CD4-positive, CD25-positive, alpha-beta regulatory T cell (primary cell): ENCODE data around the gene NET1. TPM values are rescaled to one million over a fixed set of nuclear protein-coding genes. Genes with fewer than 3 reads are reported as not detected.

ENCODE experiments used
- ATAC-seq, 2 donors: fragments of 150-1000 bp; cut with Tn5 transposase; one replicate each; pipeline ENCODE4 v1.10.0; 2021; ENCODE audit warnings: low read depth in 2 of 2, moderate number of reproducible peaks in 2 of 2, moderate library complexity in 1 of 2
- DNase-seq, 3 donors: peaks; one replicate each; pipeline versions ENCODE4 v3.0.0 to v3.0.0-alpha.2; 2012 to 2022; ENCODE audit warnings: mixed read lengths in 1 of 3
- H3K27ac ChIP-seq: one replicate; pipeline ENCODE4 v1.7.0; 2013; ENCODE audit warnings: mild to moderate bottlenecking, low read length; ENCODE audit not compliant: insufficient read depth, poor library complexity, severe bottlenecking
- H3K27me3 ChIP-seq: one replicate; pipeline ENCODE4 v1.7.0; 2013; ENCODE audit warnings: low read length; ENCODE audit not compliant: control insufficient read depth, insufficient read depth
- H3K36me3 ChIP-seq: one replicate; pipeline ENCODE4 v1.7.0; 2013; ENCODE audit warnings: mild to moderate bottlenecking, low read length, moderate library complexity; ENCODE audit not compliant: control insufficient read depth, insufficient read depth
- H3K4me1 ChIP-seq: 2 replicates; pipeline ENCODE4 v1.7.0; 2013; ENCODE audit warnings: mild to moderate bottlenecking, low read length; ENCODE audit not compliant: insufficient read depth, control insufficient read depth, poor library complexity, severe bottlenecking
- H3K4me3 ChIP-seq: one replicate; pipeline ENCODE4 v1.7.0; 2013; ENCODE audit warnings: low read depth, mild to moderate bottlenecking, low read length, moderate library complexity
- H3K9me3 ChIP-seq, 2 experiments: 1 replicate in 1 of 2; 2 replicates in 1 of 2; pipeline ENCODE4 v1.7.0; 2013; ENCODE audit warnings: low read length in 2 of 2, mild to moderate bottlenecking in 1 of 2, moderate library complexity in 1 of 2; ENCODE audit not compliant: control insufficient read depth in 2 of 2
- H3K27ac Mint-ChIP-seq, 3 donors: one replicate each; pipeline ENCODE4 v1.8.0; 2020 to 2022; ENCODE audit warnings: mild to moderate bottlenecking in 3 of 3, mixed read lengths in 3 of 3, moderate library complexity in 2 of 3
- H3K27me3 Mint-ChIP-seq: one replicate; pipeline ENCODE4 v1.8.0; 2022; ENCODE audit warnings: mild to moderate bottlenecking, mixed read lengths
- H3K36me3 Mint-ChIP-seq: one replicate; pipeline ENCODE4 v1.8.0; 2020; ENCODE audit warnings: mixed read lengths
- H3K4me1 Mint-ChIP-seq, 4 donors: one replicate each; pipeline ENCODE4 v1.8.0; 2020 to 2022; ENCODE audit warnings: mixed read lengths in 4 of 4, mild to moderate bottlenecking in 1 of 4
- H3K4me3 Mint-ChIP-seq, 4 donors: one replicate each; pipeline ENCODE4 v1.8.0; 2020 to 2022; ENCODE audit warnings: mild to moderate bottlenecking in 4 of 4, mixed read lengths in 4 of 4, moderate library complexity in 3 of 4
- H3K9me3 Mint-ChIP-seq, 7 donors: one replicate each; pipeline ENCODE4 v1.8.0; 2020 to 2022; ENCODE audit warnings: mixed read lengths in 7 of 7, mild to moderate bottlenecking in 3 of 7, moderate library complexity in 2 of 7
- polyA plus RNA-seq, 4 donors: library from polyadenylated mRNA; unstranded; fragments of 300-500 nt; fragmentation: Illumina TruSeq; gene quantifications; one replicate each; pipeline ENCODE4 v1.2.3, GENCODE V29; 2021
- total RNA-seq: library from RNA; stranded (reverse); gene quantifications from one replicate; pipeline ENCODE4 v1.2.3, GENCODE V29; 2022

NET1 gene
- total and polyA plus RNA-seq, 5 donors from 2014 or later = 11.3 to 27.7 (median 14.9) TPM

DNA sequence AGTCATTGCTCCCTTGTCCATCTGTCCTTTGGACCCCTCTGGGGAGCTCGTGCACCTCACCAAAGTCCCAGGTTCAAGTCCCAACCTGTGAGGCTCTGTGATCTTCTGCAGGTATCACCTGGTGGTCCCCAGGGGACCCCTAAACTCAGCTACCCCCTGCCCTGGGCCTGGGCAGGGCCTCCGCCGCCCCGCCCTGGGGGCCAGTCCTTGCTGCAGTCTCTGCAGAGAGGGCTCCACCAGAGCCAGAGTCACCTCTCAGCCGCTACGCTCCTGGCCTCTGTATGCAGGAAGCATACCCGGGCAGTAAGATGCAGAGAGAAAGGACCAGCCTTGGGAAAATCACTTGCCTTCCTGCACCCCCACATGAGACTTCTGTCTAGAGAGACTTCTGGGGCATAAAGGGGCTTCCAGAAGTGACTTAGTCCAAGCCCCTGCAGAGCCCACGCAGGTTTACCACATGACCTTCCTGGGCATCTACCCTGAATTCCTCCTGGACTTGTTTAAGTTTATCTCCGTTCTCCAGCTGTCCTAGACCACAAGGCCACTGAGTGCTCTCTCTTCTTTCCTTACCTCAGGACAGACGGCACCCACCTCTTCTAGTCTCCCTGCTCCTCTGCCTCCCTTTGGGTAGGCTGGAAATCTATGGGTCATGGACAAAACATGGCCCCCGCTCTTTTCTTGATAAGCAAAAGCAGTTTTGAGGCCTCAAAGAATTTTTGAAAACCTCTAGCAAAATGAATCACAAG is 65.8 kb downstream of the NET1 start:
- no peak overlapping the region for H3K4me3 ChIP-seq
- no peak overlapping the region for H3K27ac ChIP-seq
- Mint-ChIP-seq H3K27me3 (no peaks in the 10 kb centered on the region), H3K4me1 (no peaks in the 10 kb centered on the region), H3K36me3 (no peaks in the 10 kb centered on the region), H3K4me3 (no peak overlapping the region), H3K27ac (no peak overlapping the region), H3K9me3 (no peaks in the 10 kb centered on the region)
- no peaks in the 10 kb centered on the region for H3K9me3 ChIP-seq
- ATAC-seq = no peak
- no peaks in the 10 kb centered on the region for H3K27me3 ChIP-seq
- no peaks in the 10 kb centered on the region for H3K36me3 ChIP-seq
- DNase-seq = no peak
- H3K4me1 ChIP-seq = no peaks in the 10 kb centered on the region

- no peaks in the 10 kb centered on the region for H3K27me3 ChIP-seq
Observed at GRCh38 chr10:5478694-5479305, 66.4 kb downstream of the NET1 start.

GRCh38 chr10:5479481-5480161 is 67.3 kb downstream of the NET1 start:
- Histone ChIP-seq H3K27ac (no peak overlapping the region), H3K36me3 (no peaks in the 10 kb centered on the region), H3K27me3 (no peaks in the 10 kb centered on the region), H3K9me3 (no peaks in the 10 kb centered on the region), H3K4me1 (no peaks in the 10 kb centered on the region), H3K4me3 (no peak overlapping the region)
- ATAC-seq = no peak
- Mint-ChIP-seq H3K4me3 (no peak overlapping the region), H3K4me1 (no peaks in the 10 kb centered on the region), H3K36me3 (no peaks in the 10 kb centered on the region), H3K27ac (peak overlapping the region in 1 of 3 donors; percentile 82), H3K9me3 (no peaks in the 10 kb centered on the region), H3K27me3 (no peaks in the 10 kb centered on the region)
- no peak for DNase-seq

More at GRCh38 chr10:5478694-5479305, 66.4 kb downstream of the NET1 start:
- DNase-seq (no peak), ATAC-seq (no peak)
- H3K4me1 Mint-ChIP-seq = no peaks in the 10 kb centered on the region
- H3K4me3 Mint-ChIP-seq = no peak overlapping the region
- Histone ChIP-seq H3K36me3 (no peaks in the 10 kb centered on the region), H3K27ac (no peak overlapping the region), H3K4me3 (no peak overlapping the region), H3K9me3 (no peaks in the 10 kb centered on the region), H3K4me1 (no peaks in the 10 kb centered on the region)
- peak overlapping the region in 1 of 3 donors; percentile 33 for H3K27ac Mint-ChIP-seq
- H3K9me3 Mint-ChIP-seq = no peaks in the 10 kb centered on the region
- H3K36me3 Mint-ChIP-seq = no peaks in the 10 kb centered on the region
- H3K27me3 Mint-ChIP-seq = no peaks in the 10 kb centered on the region

- peak overlapping the region in 1 of 3 donors; percentile 82 for H3K27ac Mint-ChIP-seq
- H3K9me3 Mint-ChIP-seq = no peaks in the 10 kb centered on the region
- H3K36me3 ChIP-seq = no peaks in the 10 kb centered on the region
- DNase-seq (no peak), ATAC-seq (no peak)
- H3K36me3 Mint-ChIP-seq = no peaks in the 10 kb centered on the region
- no peaks in the 10 kb centered on the region for H3K4me1 Mint-ChIP-seq
- no peak overlapping the region for H3K27ac ChIP-seq
- H3K27me3 ChIP-seq = no peaks in the 10 kb centered on the region
- no peaks in the 10 kb centered on the region for H3K9me3 ChIP-seq
- H3K27me3 Mint-ChIP-seq = no peaks in the 10 kb centered on the region
- no peaks in the 10 kb centered on the region for H3K4me1 ChIP-seq
- H3K4me3 ChIP-seq = no peak overlapping the region
- H3K4me3 Mint-ChIP-seq = no peak overlapping the region
Observed at GRCh38 chr10:5480162-5480941, 68.0 kb downstream of the NET1 start.

- no peaks in the 10 kb centered on the region for H3K36me3 Mint-ChIP-seq
- no peak overlapping the region for H3K4me3 Mint-ChIP-seq
- Histone ChIP-seq H3K27me3 (no peaks in the 10 kb centered on the region), H3K4me1 (no peaks in the 10 kb centered on the region), H3K9me3 (no peaks in the 10 kb centered on the region), H3K4me3 (no peak overlapping the region), H3K36me3 (no peaks in the 10 kb centered on the region), H3K27ac (no peak overlapping the region)
- DNase-seq (no peak), ATAC-seq (no peak)
- no peaks in the 10 kb centered on the region for H3K4me1 Mint-ChIP-seq
- no peaks in the 10 kb centered on the region for H3K9me3 Mint-ChIP-seq
- no peak overlapping the region for H3K27ac Mint-ChIP-seq
- H3K27me3 Mint-ChIP-seq = no peaks in the 10 kb centered on the region
Observed at GRCh38 chr10:5481121-5481520, 68.8 kb downstream of the NET1 start.

GRCh38 chr10:5482016-5482415 is 69.7 kb downstream of the NET1 start:
- H3K4me1 Mint-ChIP-seq = no peaks in the 10 kb centered on the region
- no peaks in the 10 kb centered on the region for H3K36me3 Mint-ChIP-seq

GRCh38 chr10:5484205-5484604 is 71.8 kb downstream of the NET1 start:
- ATAC-seq (no peak), DNase-seq (no peak)
- no peaks in the 10 kb centered on the region for H3K27me3 ChIP-seq
- Mint-ChIP-seq H3K4me3 (no peak overlapping the region), H3K27ac (no peak overlapping the region), H3K36me3 (no peaks in the 10 kb centered on the region), H3K4me1 (no peaks in the 10 kb centered on the region), H3K27me3 (no peaks in the 10 kb centered on the region), H3K9me3 (no peaks in the 10 kb centered on the region)
- H3K4me3 ChIP-seq = no peak overlapping the region
- no peaks in the 10 kb centered on the region for H3K9me3 ChIP-seq
- no peaks in the 10 kb centered on the region for H3K4me1 ChIP-seq
- H3K27ac ChIP-seq = no peak overlapping the region
- H3K36me3 ChIP-seq = no peaks in the 10 kb centered on the region

More at GRCh38 chr10:5482016-5482415, 69.7 kb downstream of the NET1 start:
- Mint-ChIP-seq H3K27ac (no peak overlapping the region), H3K9me3 (no peaks in the 10 kb centered on the region), H3K27me3 (no peaks in the 10 kb centered on the region), H3K4me3 (no peak overlapping the region)
- Histone ChIP-seq H3K27ac (no peak overlapping the region), H3K27me3 (no peaks in the 10 kb centered on the region), H3K36me3 (no peaks in the 10 kb centered on the region), H3K4me3 (no peak overlapping the region), H3K9me3 (no peaks in the 10 kb centered on the region), H3K4me1 (no peaks in the 10 kb centered on the region)
- ATAC-seq (no peak), DNase-seq (no peak)
